NCI-H1092 treated with DMSO at 0.1 percent for 48 hours (cell line): ENCODE data around the gene HAO2.
"Not testable (repeated sequence)": the region's sequence is repeated elsewhere in the genome, so short reads cannot be mapped to it uniquely, and the experiment has no call there.

Experiments
- DNase-seq: peaks from one replicate; lab custom pipeline; 2025; lab: John Stamatoyannopoulos, UW

The HAO2 gene

DNA sequence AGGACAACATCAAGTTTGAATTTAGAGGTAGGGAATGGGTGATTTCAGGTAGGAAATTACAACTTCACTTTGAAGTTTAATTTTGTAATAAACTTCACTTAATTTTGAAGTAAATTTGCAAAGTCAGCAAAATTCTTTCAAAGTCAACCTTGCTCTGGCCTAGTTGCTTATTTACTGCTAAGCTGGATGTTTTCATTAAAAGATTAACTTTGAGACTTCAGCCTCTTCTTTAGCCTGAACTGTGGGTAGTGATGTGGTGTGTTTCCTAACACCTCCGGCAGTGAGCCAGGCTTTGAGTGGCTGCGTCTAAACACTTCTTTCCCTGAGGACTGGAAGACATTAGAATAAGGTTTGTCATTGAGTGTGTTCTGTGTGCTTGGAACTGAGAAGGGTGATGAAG lies at the start of gene HAO2:
TSS of gene HAO2 (plus strand) at position 232 of the 400 bp plus-strand sequence. CDS start 12,301 bp downstream, outside the sequence.
- DNase-seq: no peak

DNA sequence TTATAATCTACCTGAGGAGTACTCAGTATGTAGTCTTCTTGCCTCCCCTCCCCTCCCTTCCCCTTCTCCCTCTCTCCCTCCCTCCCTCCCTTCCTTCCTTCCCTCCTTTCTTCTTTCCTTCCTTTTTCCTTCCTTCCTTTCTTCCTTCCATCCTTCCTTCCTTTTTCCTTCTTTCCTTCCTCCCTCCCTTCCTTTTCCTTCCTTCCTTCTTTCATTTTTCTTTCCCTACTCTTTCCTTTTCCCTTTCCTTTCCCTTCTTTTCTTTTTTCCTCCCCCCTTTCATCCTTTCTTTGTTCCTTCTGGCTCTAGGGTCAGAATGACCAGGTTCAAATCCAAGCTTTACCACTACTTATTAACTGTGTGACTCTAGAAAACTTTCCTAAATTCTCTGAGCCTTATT lies 48.5 kb upstream of the HAO2 start:
- no peak for DNase-seq

DNA sequence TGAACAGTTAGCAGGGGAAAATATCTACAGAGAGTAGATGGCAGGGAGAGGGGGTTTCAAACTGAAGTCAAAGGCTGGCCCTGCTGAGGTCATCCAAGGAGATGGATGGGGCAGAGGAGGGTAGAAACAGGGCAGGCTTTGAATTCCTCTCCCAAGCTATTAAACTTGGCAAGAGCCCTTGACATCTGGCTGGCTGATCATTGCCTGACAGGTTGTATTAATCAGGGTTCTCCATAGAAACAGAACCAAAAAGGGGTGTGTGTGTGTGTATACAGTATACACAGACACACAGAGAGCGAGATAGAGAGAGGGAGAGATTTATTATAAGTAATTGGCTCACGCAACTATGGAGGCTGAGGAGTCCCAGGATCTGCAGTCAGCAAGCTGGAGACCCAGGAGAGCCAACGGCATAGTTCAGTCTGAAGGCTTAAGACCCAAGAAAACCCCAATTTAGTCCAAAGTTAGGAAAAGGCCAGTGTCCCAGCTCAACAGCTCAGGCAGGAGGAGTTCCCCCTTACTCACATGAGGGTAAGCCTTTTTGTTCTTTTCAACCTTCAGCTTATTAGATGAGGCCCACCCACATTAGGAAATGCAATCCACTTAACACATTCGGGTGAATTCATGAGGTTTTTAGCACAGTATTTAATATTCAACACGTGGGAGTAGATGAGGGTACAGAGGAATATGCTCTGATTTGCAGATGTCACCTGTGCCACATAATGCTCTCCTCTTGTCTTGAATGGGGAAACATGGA lies 46.7 kb upstream of the HAO2 start:
- DNase-seq: no peak

DNA sequence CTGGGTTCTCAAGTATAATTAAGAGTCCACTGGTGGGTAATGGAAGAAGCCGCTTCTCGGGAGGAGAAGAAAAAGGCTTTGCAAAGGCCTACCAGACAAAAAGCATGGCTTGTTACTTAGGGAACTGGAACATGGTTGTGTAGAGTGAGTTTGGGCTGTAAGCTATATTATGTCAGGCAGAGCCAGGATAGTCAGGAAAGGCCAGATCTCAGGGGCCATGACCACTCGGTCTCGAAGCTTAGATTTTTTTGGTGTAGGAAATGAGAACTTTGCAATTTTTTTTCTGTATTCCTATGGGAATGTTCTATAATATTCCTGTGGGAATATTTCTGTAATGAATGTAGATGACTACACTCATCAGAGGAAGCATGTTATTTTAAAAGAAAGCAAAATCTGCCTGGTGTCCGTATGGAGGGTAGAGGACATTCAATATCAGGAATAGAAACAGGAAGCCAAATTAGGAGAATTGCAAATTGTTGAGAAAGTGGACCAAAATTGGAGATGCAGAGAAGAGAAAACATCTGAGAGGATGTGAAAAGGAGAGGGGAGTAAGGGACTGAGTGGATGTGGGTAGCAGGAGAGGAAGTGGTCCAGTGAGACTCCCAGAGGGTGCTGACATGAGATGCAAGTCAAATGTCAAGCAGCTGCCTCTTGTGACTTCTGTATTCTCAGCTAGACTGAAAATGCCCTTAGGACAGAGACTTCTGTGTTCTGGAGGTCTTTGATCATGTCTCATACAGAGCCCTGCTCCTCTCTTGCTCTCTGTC lies 45.2 kb upstream of the HAO2 start:
- no peak for DNase-seq

DNA sequence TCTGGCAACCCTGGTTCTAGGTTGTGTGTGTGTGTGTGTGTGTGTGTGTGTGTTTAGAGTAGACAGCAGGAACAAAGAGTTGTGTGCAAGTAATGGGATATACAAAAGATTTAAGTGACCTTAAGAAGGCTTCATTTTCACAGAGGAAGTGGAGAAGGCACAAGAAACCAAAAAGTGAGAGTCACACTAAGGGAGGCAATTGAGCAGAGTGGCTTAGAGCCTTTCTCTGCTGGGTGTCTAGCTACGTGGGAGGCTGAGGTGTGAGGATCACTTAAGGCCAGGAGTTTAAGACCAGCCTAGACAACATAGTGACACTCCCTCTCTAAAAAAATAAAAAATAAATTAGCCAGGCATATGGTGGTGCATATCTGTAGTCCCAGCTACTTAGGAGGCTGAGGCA lies 44.4 kb upstream of the HAO2 start:
- no peak for DNase-seq

DNA sequence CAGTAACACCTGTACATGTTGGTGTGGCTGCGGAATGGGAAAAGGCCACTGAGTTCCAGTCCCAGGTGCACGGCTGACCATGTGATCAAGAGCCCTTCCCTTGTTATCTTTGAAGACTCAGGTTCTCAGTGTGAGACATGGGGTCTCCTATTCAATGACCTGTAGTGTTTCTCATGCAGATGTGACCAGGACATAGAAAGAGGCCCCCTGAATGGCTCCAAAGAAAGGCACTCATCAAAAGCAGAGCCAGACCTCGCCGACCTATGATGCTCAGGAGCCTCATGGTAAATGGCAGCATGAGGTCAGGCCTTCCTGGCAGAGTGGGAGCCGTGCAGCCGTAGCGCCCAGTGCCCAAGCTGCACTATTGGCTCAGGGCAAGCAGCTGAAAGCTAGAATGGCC lies 42.3 kb upstream of the HAO2 start:
- no peak for DNase-seq

DNA sequence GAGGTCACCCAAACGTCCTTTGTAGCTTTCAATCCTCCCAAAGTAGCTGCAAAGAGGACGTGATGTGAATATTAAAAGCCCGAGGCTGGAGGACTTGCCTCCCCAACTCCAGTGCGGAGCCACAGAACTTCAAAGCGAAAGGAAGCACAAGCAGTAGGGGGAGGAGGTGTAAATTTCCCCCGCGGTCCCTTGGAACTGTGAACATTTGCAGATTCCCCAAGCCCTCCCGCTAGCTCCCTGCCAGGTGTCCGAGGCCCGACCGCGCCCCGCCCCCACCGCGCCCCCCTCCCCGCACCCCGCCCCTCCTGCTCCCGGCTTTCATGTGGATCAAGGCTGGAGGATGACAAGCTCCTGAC lies 41.5 kb upstream of the HAO2 start:
- no peak for DNase-seq

DNA sequence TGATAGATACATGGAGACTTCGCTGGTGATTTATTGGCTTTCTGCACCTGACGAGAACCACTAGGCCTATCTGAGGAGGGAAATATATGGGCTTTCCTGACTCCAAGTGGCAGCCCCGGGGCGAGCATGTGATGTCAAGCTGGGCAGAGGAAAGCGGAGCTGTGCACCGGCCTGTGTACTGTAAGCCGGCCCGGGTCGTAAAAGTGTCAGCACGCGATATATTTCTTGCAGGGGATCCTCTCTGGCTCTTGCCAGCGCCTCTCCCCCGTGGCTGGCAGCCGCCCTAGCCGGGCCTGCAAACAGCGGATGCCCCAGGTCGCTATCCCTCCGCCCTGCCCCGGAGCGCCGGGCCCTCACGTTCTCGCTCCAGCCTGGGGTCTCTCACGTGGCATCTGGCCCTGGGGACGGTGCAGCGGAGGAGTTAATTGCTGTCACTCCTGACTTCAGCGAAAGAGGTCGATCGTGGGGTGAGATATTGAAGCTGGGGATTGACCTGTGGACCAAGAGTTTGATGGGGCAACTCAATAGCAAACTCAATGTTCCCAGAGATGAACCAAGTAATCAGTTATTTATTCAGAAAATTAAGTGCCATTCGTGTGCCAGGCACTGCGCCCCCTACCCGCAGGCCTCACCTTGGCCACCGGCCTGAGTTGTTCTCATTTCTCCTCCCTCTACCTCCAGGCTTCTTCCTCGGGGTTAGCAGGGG lies 41.0 kb upstream of the HAO2 start:
- DNase-seq: peak; percentile 62

DNA sequence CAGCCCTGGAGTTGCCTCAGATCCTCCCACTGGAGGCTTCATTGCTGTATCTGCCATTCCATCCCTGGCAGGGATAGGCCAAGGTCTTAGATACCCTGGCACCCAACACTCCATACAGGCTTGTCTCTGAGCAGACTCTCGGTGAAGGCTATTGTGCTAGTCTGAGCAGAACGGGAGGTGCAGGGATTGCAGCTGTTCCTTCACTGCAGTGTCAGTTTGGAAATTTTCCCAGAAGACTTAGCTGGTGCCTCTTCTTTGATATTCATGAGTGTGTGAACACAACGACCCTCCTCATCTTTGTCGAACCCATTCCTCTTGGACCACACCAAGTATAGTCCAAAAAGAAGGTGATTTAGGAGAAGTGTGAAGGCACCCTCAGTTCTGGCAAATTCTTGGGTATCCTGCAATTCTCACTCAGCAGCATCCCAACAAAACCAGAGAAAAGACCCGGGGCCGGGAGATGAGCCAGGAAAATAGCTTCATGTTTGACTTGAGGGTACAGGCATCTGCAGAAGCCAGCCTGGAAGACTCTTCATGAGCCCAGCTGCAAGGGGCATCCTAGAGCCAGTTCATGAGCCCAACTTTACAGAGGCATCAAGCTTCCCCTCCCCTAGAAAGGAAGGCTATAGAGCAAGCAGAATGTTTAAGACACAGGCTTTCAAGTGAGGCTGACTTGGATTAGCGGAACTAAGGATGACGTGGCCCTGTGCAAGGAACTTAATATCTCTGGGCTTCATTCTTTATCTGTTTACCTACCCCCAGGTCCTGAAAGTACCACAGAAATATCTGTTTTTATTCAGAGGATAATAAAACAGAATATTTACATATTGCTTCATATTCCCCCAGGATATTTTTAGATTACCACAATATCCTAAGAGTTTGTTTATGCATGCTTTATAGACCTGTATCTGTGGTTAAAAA lies 38.8 kb upstream of the HAO2 start:
- DNase-seq: no peak

DNA sequence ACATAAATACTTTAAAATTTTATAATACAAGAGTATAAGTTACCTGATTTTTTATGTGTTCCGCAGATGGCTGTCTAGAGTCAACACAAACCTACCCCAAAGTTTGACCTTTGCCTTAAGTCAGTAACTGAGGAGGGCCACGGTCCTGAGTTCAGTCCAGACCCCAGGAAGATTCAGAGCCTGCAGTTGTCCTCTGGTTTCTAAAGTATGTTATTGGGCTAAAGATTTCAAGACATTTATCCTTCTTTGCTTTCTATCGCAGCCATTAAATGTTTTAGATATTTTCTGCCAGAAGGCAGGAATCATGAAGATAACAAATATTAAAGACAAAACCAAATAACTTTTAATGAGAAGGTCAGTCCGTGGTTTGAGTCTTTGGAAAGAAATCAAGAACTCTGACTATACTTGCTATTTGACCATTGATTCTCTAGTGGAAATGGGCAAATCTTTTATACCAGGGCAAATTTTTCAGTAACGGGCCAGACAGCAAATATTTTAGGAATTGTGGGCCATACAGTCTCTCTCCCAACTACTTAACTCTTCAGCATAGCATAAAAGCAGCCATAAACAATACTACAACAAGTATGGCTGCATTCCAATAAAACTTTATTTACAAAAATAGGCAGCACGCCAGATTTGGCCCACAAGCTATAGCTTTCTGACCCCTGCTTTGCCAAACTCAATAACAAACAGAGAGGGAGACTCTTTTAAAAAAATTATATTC lies 38.0 kb upstream of the HAO2 start:
- no peak for DNase-seq

DNA sequence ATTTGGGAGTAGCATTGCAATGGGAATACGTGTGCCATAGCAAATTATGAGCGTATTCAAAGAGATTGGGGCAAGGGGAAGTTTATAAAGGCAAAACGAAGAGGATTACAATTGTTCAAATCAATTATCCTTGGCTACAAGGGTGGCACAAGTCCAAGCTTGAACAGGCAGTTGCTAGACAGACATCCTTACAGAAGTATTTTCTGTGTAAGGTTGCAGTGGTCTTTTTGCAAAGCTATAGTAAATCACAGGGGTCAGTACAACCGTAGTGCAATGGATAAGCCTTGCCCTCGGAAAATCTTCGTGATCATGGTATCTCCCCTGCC lies 37.4 kb upstream of the HAO2 start:
- no peak for DNase-seq

DNA sequence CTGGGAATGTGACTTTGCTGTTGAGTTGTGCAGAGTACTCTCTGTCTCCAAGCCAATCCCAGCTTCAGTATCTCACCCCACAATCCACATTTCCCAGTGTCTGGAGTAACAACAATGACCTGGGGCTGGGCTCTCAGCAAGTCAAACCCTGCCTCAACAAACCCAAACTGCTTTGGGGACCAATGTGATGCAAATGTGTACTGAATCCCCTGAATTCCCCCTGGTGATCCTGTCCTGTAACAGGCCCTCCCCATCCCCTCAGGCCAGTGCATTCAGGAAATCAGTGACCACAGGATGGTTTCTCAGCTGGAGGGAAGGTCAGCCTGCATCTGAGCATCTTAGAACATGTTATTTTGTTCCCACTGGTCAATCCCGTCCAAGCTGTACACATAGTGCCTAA lies 36.7 kb upstream of the HAO2 start:
- no peak for DNase-seq

DNA sequence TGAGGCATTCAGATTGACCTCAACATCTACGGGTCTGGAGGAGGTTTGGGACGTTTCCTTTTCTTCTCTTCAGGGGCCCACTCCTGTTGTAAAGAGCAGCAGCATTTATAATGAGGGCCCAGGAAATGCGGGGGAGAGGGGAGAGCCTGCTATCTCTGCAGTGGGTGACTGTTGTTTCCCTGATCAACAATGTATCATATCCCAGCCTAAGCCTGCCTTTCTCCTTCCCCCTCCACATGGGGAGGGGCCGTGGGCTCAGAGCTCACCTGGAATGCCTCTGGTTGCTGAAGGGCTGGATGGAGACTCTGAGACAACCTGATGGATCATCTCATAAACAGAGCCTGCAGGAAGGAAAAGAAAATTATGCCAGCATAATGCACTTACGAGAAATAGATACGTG lies 36.0 kb upstream of the HAO2 start:
- no peak for DNase-seq

DNA sequence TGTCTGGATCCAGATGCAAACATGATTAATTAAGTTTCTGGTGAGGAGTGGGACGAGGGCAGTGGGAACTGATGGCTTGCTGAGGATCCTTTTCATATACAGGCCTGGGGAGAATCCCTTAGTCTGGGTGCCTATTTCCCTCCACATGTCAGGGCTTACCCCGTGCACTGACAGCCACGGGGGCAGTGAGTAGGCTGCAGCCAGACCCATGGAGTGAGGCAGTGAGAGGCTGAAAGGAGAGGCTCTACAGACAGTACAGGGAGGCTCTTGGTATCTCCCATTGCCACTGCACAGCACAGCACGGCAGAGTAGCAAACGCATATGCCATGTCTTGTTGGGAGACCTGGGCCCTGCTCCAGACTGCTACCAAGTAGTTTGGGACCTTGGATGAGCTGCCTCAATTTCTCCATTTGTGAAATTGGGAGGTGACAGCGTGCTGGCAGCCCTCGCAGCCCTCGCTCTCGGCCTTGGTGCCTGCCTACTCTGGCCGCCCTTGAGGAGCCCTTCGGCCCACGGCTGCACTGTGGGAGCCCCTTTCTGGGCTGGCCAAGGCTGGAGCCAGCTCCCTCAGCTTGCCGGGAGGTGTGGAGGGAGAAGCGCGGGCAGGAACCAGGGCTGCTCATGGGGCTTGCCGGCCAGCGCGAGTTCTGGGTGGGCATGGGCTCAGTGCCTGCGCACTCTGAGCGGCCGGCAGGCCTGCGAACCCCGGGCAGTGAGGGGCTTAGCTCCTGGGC lies 35.3 kb upstream of the HAO2 start:
- DNase-seq: no peak

DNA sequence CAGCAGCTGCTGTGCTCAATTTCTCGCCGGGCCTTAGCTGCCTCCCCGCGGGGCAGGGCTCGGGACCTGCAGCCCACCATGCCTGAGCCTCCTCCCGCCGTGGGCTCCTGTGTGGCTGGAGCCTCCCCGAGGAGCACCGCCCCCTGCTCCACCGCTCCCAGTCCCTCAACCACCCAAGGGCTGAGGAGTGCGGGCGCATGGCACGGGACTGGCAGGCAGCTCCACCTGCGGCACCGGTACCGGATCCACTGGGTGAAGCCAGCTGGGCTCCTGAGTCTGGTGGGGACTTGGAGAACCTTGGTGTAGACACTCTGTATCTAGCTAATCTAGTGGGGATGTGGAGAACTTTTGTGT lies 34.7 kb upstream of the HAO2 start:
- not testable (repeated sequence) for DNase-seq

DNA sequence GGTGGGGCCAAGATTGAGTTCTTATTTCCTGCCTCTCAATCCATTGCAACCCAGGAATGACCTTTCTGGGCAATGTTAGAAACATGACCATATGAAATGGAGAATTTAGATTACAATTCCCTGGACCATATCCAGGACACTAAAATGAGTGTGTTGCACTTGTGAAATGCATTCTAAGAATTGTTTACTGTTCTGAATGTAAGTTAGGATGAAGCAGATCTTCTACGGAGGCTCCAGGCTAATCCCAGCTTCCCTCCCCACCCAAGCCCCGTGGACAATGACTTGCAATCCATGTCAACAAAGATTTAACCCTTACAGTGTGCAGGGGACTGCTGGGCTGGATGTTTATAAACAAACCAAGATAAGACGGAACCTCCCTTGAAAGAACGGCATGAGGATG lies 31.7 kb upstream of the HAO2 start:
- DNase-seq: no peak

DNA sequence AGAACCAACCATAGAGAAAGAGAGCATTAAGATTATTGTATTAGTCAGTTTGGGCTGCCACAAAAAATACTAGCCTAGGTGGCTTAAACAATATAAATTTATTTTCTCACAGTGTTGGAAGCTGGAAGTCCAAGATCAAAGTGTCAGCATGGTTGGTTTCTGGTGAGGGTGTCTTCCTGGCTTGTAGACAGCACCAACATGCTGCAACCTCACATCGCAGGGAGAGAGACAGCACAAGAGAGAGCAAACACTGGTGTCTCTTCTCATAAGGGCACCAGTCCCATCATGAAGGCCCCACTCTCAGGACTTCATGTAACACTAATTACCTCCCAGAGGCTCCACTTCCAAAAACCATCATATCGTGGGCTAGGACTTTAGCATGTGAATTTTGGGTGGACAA lies 30.6 kb upstream of the HAO2 start:
- no peak for DNase-seq

DNA sequence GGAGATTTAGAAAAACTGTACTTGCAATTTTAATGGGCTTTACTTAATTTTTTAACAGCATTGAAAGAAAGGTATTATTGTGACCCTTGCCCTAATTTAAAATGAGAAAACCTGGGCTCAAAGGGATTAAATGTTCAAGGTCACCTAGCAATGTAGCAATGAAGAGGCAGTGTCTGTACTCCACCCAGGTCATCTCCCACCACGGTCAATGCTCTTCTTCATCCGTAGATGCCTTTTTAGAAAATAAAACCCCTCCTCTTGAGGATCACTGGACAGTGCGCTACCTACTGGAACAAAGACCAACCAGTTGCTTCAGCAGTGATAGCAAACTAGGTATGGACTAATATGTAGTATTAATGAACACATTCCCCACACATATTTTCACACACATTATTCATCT lies 29.8 kb upstream of the HAO2 start:
- no peak for DNase-seq

DNA sequence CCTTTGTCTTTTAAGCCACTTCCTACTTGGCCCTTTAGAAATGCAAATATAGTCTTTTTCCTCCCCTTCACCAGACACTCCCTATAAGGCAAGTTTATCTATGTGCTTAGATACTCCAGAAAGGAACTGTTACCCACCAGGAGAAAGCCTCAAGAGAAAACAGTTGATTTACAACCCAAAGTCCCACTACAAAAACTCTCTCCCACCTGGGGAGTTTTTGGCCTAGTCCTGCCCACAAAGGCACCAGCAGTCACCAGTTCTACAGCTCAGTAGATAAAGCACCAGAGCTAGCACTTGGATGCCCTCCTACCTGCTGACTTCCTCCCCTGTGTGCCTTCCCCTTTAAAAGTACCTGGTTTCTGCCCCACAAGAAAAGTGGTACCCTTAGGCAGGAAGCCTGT lies 27.7 kb upstream of the HAO2 start:
- DNase-seq: no peak

DNA sequence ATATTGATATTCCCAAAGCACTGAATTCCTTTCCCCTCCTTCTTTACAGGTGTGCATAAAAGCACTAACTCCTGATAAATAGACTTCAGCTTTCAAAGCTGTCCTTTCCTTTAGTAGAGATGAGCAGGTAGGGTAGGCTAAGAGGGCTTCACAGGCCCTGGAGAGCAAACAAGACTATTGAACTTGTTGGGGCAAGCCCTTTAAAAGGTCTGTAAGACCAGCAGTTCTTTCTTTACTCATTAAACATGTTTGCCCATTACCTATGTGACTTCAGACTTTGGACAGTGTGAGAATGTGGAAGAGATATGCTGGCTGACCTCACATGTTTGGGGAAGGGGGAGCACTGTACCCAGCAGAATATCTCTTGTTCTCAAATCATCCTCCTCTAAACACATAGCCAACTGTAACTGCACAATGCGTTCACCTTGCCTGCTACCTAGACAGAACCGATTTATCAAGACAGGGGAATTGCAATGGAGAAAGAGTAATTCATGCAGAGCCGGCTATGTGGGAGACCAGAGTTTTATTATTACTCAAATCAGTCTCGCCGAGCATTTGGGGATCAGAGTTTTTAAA lies 27.1 kb upstream of the HAO2 start:
- DNase-seq: no peak

DNA sequence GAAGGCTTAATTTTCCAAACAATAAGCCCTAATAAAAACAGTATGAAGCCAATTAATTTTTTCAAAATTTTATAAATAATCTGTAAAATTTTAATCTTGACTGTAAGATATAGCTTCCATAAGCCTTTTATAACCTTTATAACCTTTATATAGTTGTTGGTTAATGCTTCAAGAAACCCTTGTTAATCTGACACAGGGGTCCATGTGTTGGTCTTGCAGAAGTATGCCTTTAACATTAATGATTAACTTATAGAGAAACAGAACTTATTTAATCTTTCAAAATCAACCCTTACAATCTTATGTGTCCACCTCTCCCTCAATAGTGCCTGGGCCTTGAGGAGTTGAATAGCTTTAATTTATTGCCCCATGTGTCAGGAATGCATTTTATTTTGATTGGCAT lies 23.2 kb upstream of the HAO2 start:
- DNase-seq: no peak
